K562 (cell line): ENCODE results near the gene PMP22. TPM values are rescaled to one million over a fixed set of nuclear protein-coding genes. Genes with fewer than 3 reads are reported as not detected.
A peak's percentile ranks its signal among the peaks of the same experiment; 100 is the strongest.

ENCODE experiments used
- ATAC-seq: fragments of 200-7000 bp; cut with Tn5 transposase; 3 replicates; pipeline ENCODE4 v1.9.1; 2020; ENCODE audit warnings: moderate library complexity
- BruUV-seq: library from RNA; stranded (reverse); fragments of 400-500 nt; replicated peaks from 2 replicates; lab custom pipeline; 2021; lab: Mats Ljungman, UMichigan
- CTCF ChIA-PET: fragments of 300-600 bp; formaldehyde crosslinking; extraction: SDS; loops from one replicate; lab custom pipeline; 2021; ENCODE audit warnings: low intra/inter-chr PET ratio; lab: Yijun Ruan, JAX
- POLR2A ChIA-PET: fragments of 300-600, 350-650 bp; sonication (Branson Sonifier 250); formaldehyde crosslinking; extraction: SDS; loops from one replicate; lab custom pipeline; 2021; ENCODE audit warnings: antibody characterized with exemption, inconsistent platforms; lab: Yijun Ruan, JAX
- DNase-seq, 4 experiments: peaks; one replicate each; pipeline versions ENCODE4 v3.0.0 to v3.0.0-alpha.2; 2011 to 2018; ENCODE audit warnings: low spot score in 3 of 4, mixed read lengths in 3 of 4; ENCODE audit errors: extremely low read depth in 1 of 4
- FAIRE-seq: peaks from 2 replicates; lab custom pipeline; 2011; peaks lifted over from hg19 to GRCh38; lab: Jason Lieb, UNC
- H2AFZ ChIP-seq: 2 replicates; pipeline ENCODE4 v1.6.0; 2011; ENCODE audit warnings: low read depth, low read length, control low read depth, inconsistent platforms
- H3K27ac ChIP-seq: fragments of 200-600 bp; 3 replicates; pipeline ENCODE4 v1.8.0; 2011; ENCODE audit warnings: low read depth, mild to moderate bottlenecking, control low read depth, inconsistent platforms, low read length, moderate library complexity, mixed read lengths; ENCODE audit errors: extremely low read depth
- H3K27me3 ChIP-seq, 2 experiments: fragments of 300-600 bp in 1 of 2; 2 replicates in 1 of 2; 3 replicates in 1 of 2; pipeline versions ENCODE4 v1.6.0 to v1.8.0; 2011; ENCODE audit warnings: inconsistent platforms in 2 of 2, low read length in 2 of 2, mild to moderate bottlenecking in 1 of 2, mixed read lengths in 1 of 2, moderate library complexity in 1 of 2; ENCODE audit not compliant: control insufficient read depth in 2 of 2, insufficient read depth in 2 of 2
- H3K36me3 ChIP-seq: fragments of 300-600 bp; 3 replicates; pipeline ENCODE4 v1.8.0; 2011; ENCODE audit warnings: mild to moderate bottlenecking, low read length, inconsistent platforms; ENCODE audit not compliant: control insufficient read depth, insufficient read depth
- H3K4me1 ChIP-seq, 2 experiments: fragments of 200-600 bp in 1 of 2; replicated peaks in 1 of 2; 2 replicates in 1 of 2; 3 replicates in 1 of 2; pipeline versions ENCODE4 v1.5.1 to v1.8.0; 2011; ENCODE audit warnings: inconsistent platforms in 2 of 2, low read length in 2 of 2, mild to moderate bottlenecking in 1 of 2, mixed read lengths in 1 of 2, moderate library complexity in 1 of 2; ENCODE audit not compliant: control insufficient read depth in 2 of 2, insufficient read depth in 2 of 2
- H3K4me2 ChIP-seq: 2 replicates; pipeline ENCODE4 v1.6.1; 2011; ENCODE audit warnings: low read length, control low read depth, inconsistent platforms, mixed read lengths; ENCODE audit not compliant: insufficient read depth
- H3K4me3 ChIP-seq: fragments of 200-600 bp; sonication (generic), shearing (Covaris generic); 2 replicates; pipeline ENCODE4 v1.5.1; 2016; ENCODE audit warnings: control low read depth, inconsistent platforms
- H3K79me2 ChIP-seq: fragments of 200-600 bp; 3 replicates; pipeline ENCODE4 v1.8.0; 2011; ENCODE audit warnings: low read length, inconsistent platforms; ENCODE audit not compliant: control insufficient read depth, insufficient read depth
- H3K9ac ChIP-seq, 2 experiments: 2 replicates each; pipeline versions ENCODE4 v1.6.0 to v1.6.1; 2011; ENCODE audit warnings: low read depth in 2 of 2, low read length in 2 of 2, control low read depth in 1 of 2, inconsistent platforms in 1 of 2, mild to moderate bottlenecking in 1 of 2, mixed read lengths in 1 of 2; ENCODE audit not compliant: insufficient read depth in 1 of 2
- H3K9me1 ChIP-seq: one replicate; pipeline ENCODE4 v1.6.0; 2011; ENCODE audit warnings: inconsistent platforms, mild to moderate bottlenecking, low read length, moderate library complexity; ENCODE audit not compliant: control insufficient read depth, insufficient read depth
- H3K9me3 ChIP-seq: replicated peaks from 2 replicates; pipeline ENCODE4 v1.5.1; 2011; ENCODE audit warnings: low read depth, low read length, inconsistent platforms; ENCODE audit not compliant: control insufficient read depth, insufficient read depth
- H4K20me1 ChIP-seq: replicated peaks from 2 replicates; pipeline ENCODE4 v1.6.1; 2011; ENCODE audit warnings: low read length, inconsistent platforms, mixed read lengths; ENCODE audit not compliant: control insufficient read depth, insufficient read depth
- ELF1 ChIP-seq: fragments of 200-800 bp; sonication (Bioruptor generic); IDR thresholded peaks from 2 replicates; pipeline ENCODE4 v1.6.1; 2016; ENCODE audit warnings: missing genetic modification characterization, missing compliant biosample characterization
- HDAC2 ChIP-seq: fragments of 450-650 bp; IDR thresholded peaks from 2 replicates; pipeline ENCODE4 v1.6.1; 2016; ENCODE audit warnings: mild to moderate bottlenecking
- HDAC3 ChIP-seq: fragments of 450-650 bp; IDR thresholded peaks from 2 replicates; pipeline ENCODE4 v1.6.1; 2018; ENCODE audit warnings: borderline replicate concordance, mild to moderate bottlenecking, moderate library complexity; ENCODE audit not compliant: partially characterized antibody
- MAFF ChIP-seq: IDR thresholded peaks from 2 replicates; pipeline ENCODE4 v1.6.1; 2012; ENCODE audit warnings: low read length, improper control_type of control experiment
- MAFG ChIP-seq: fragments of 450-650 bp; conservative IDR thresholded peaks from 2 replicates; pipeline ENCODE4 v1.6.1; 2016; ENCODE audit warnings: missing genetic modification characterization, missing compliant biosample characterization
- NCOA1 ChIP-seq: fragments of 450-650 bp; IDR thresholded peaks from 2 replicates; pipeline ENCODE4 v1.6.1; 2016; ENCODE audit warnings: low read depth
- NR2C1 ChIP-seq, 2 experiments: fragments of 450-650 bp; IDR thresholded peaks; 2 replicates each; pipeline ENCODE4 v1.6.1; 2017; ENCODE audit warnings: mild to moderate bottlenecking in 2 of 2, antibody characterized with exemption in 1 of 2, inconsistent platforms in 1 of 2, missing compliant biosample characterization in 1 of 2, missing genetic modification characterization in 1 of 2
- POLR3G ChIP-seq: IDR thresholded peaks from 2 replicates; pipeline ENCODE4 v1.6.1; 2011; ENCODE audit not compliant: insufficient read length, insufficient replicate concordance; ENCODE audit errors: extremely low read depth
- RAD21 ChIP-seq, 2 experiments: fragments of 250-450 bp in 1 of 2; fragments of 450-650 bp in 1 of 2; sonication (Bioruptor Pico) in 1 of 2; formaldehyde crosslinking in 1 of 2; IDR thresholded peaks in 1 of 2; conservative IDR thresholded peaks in 1 of 2; 2 replicates each; pipeline versions ENCODE4 v1.4.0 to v1.8.0; 2020 to 2022; ENCODE audit warnings: mild to moderate bottlenecking in 2 of 2, moderate library complexity in 1 of 2
- TCF3 ChIP-seq: sonication (generic); formaldehyde crosslinking; IDR thresholded peaks from 2 replicates; pipeline ENCODE4 v1.4.0; 2020; ENCODE audit warnings: mild to moderate bottlenecking, missing genetic modification reagents
- ZKSCAN3 ChIP-seq: fragments of 250-450 bp; sonication (Bioruptor Pico); IDR thresholded peaks from 2 replicates; pipeline ENCODE4 v1.4.0; 2020
- ZKSCAN8 ChIP-seq: fragments of 200-800 bp; sonication (Bioruptor generic); IDR thresholded peaks from 2 replicates; pipeline ENCODE4 v1.6.1; 2016; ENCODE audit warnings: missing genetic modification characterization, missing compliant biosample characterization
- ZNF165 ChIP-seq: fragments of 250-450 bp; sonication (Bioruptor Pico); IDR thresholded peaks from 2 replicates; pipeline ENCODE4 v1.4.0; 2020; ENCODE audit warnings: borderline replicate concordance
- ZNF316 ChIP-seq: fragments of 450-650 bp; IDR thresholded peaks from 2 replicates; pipeline ENCODE4 v1.6.1; 2016
- ZNF584 ChIP-seq: fragments of 200-800 bp; sonication (Bioruptor generic); IDR thresholded peaks from 2 replicates; pipeline ENCODE4 v1.6.1; 2016; ENCODE audit warnings: low read depth, mild to moderate bottlenecking, missing genetic modification characterization, missing compliant biosample characterization
- ZNF780A ChIP-seq: fragments of 250-450 bp; sonication (Bioruptor Pico); IDR thresholded peaks from 2 replicates; pipeline ENCODE4 v1.5.0; 2021; ENCODE audit warnings: mild to moderate bottlenecking
- WGBS: fragments of 100-300 bp; shearing (Covaris generic); methylation state at CpG from one replicate; pipeline ENCODE4 v1.1.6; 2016; ENCODE audit warnings: low coverage, mixed read lengths; ENCODE audit not compliant: insufficient coverage; ENCODE audit errors: missing lambda C conversion rate; 5-methylcytosine and 5-hydroxymethylcytosine counted together
- in situ Hi-C: fragments of 300-500 bp; cut with MboI; formaldehyde crosslinking; loops from 4 replicates; pipeline ENCODE4 v1.15.0; 2018; ENCODE audit warnings: inconsistent platforms, mixed read lengths
- intact Hi-C: fragments of 100-400 bp; cut with micrococcal nuclease; formaldehyde crosslinking; loops from 2 replicates; pipeline ENCODE4 v1.14.2; 2022
- polyA plus RNA-seq, 8 experiments: library from polyadenylated mRNA; depleted of rRNA in 4 of 8; stranded (reverse) in 5 of 8; unstranded in 3 of 8; fragments of >200 nt; fragmentation: Nextera tagmentation in 2 of 8; fragmentation: Illumina TruSeq in 1 of 8; extraction: Ambion mirVana in 2 of 8; extraction: Trizol in 1 of 8; gene quantifications; 2 replicates each; pipeline versions ENCODE4 v1.2.1 to v1.2.3, GENCODE V29; 2011 to 2014; ENCODE audit warnings: inconsistent platforms in 1 of 8, missing spikeins in 1 of 8
- total RNA-seq, 7 experiments: library from RNA; depleted of rRNA in 6 of 7; stranded (reverse); fragments of >200 nt in 6 of 7; fragmentation: Illumina TruSeq in 2 of 7; extraction: Trizol in 2 of 7; gene quantifications; 2 replicates each; pipeline versions ENCODE4 v1.2.1 to v1.2.3, GENCODE V29; 2011 to 2021; ENCODE audit warnings: low replicate concordance in 1 of 7
- TF ChIP-seq, protein P1 (sequence below): fragments of 450-650 bp; IDR thresholded peaks from 2 replicates; pipeline ENCODE4 v1.6.1; 2016; ENCODE audit warnings: low read depth, mild to moderate bottlenecking, moderate library complexity
- TF ChIP-seq, protein P2 (sequence below): fragments of 450-650 bp; IDR thresholded peaks from 2 replicates; pipeline ENCODE4 v1.7.0; 2016; ENCODE audit warnings: borderline replicate concordance
- TF ChIP-seq, protein P3 (sequence below): sonication (generic); formaldehyde crosslinking; IDR thresholded peaks from 2 replicates; pipeline ENCODE4 v1.9.0; 2022; ENCODE audit warnings: mild to moderate bottlenecking, missing genetic modification reagents

Gene PMP22
- total and polyA plus RNA-seq, 9 of the 15 experiments (the other 6 are each of a cell fraction or from before 2014, with no cell fraction given), result 12.6 to 62.3 (median 25.8) TPM

DNA sequence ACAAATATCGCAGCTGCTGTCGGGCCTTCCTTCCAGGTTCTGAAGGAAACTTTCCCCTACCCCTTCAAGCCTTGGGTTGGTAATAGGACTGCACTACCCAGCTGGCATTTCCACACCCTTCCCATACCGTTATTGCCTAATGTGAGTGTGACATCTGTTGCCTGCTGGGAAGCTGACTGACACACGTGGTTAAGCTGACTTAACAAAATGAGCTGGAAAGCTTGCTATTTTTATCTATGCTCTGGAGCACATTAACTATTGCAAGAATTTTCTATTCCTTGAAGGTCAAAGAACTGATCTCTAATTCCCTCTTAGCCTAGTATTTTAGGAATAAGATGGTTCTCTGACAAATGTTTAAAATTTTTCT is 79.5 kb downstream of the PMP22 start (continued):
- TF ChIP-seq ZNF165 (no peak), MAFF (0 out of 2 replicates have a peak, but pooled peaks have one; percentile 11), ZNF316 (peak; percentile 57; the same call in 1 of the 2 replicates), MAFG (tag) (peak; percentile 48; the same call in 1 of the 2 replicates), NR2C1 (IDR thresholded peaks at IDR 0.05) (no peak), NR2C1 (tag; IDR thresholded peaks at IDR 0.05) (0 out of 2 replicates have a peak, but pooled peaks have one; percentile 13)

DNA sequence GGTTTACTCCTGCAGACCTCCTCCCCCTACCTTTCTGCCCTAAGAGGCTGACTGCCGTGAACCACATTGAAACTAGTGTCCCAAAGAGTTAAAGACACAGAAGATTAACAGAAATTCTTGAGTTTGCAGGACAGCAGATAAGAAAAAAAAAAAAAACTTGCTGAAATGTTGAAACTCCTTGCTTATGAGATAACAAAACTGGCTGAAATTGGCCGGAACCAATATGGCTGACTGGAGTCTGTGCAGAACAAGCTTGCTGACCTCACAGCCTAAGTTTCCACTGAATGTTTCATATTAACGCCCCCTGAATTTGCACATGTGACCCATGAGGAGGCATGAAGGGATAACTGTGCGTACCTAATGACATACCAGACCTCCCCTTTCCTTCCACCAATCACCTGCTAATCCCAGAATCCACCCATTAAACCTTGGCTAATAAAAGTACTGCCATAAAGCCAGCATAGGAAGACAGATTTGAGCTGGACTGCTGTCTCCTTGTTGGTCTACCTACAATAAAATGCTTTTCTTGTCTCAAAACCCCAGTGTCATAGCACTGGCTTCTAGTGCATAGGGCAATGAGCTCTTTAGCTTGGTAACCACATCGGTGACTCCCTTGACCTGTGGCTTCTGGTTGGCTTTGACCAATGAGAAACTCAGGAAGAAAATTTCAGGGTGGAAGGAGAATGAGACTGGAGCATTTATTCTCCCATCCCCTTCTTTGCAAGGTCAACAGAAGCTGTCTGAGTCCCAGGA is 80.1 kb downstream of the PMP22 start:
- DNase-seq (peak; percentile 30 to 76 (median 42)), FAIRE-seq (peak; percentile 91), ATAC-seq (peak; percentile 90)
- no peak overlapping the region for H3K4me3 ChIP-seq
- ChIA-PET POLR2A (interaction anchor here (0.6 to 1.5 kb wide), 2 partner anchors 24 to 1195 kb away, joined by 3 read pairs; no protein-coding TSS in a partner anchor), CTCF (no interaction called here)
- peak overlapping the region; percentile 77 for H3K27ac ChIP-seq
- no peaks in the 10 kb centered on the region for H3K79me2 ChIP-seq
- intact Hi-C loops (no loop called here), in situ Hi-C loops (no loop called here)
- peak overlapping the region; percentile 92 for H2AFZ ChIP-seq
- BruUV-seq, result no TSS peak
- no peaks in the 10 kb centered on the region for H4K20me1 ChIP-seq
- 25% methylated on average over 5 of the region's 5 CpGs for WGBS
- H3K36me3 ChIP-seq, result no peaks in the 10 kb centered on the region
- H3K4me2 ChIP-seq, result peak overlapping the region; percentile 32; the same call in 1 of the 2 replicates
- no peaks in the 10 kb centered on the region for H3K9me1 ChIP-seq
- H3K27me3 ChIP-seq, result no peaks in the 10 kb centered on the region
- H3K9ac ChIP-seq, result no peak overlapping the region
- peaks cover 5 to 18% of the 10 kb centered on the region in 2 experiments; a peak in 3 of 5 replicates for H3K4me1 ChIP-seq
- no peaks in the 10 kb centered on the region for H3K9me3 ChIP-seq
- TF ChIP-seq, protein P1, sequence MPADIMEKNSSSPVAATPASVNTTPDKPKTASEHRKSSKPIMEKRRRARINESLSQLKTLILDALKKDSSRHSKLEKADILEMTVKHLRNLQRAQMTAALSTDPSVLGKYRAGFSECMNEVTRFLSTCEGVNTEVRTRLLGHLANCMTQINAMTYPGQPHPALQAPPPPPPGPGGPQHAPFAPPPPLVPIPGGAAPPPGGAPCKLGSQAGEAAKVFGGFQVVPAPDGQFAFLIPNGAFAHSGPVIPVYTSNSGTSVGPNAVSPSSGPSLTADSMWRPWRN, result no peak
- TF ChIP-seq RAD21 (CRISPR knock-in tag; conservative IDR thresholded peaks at IDR 0.05 in 1 of 2, IDR thresholded peaks at IDR 0.05 in 1 of 2), result no peak
- TF ChIP-seq, protein P2, sequence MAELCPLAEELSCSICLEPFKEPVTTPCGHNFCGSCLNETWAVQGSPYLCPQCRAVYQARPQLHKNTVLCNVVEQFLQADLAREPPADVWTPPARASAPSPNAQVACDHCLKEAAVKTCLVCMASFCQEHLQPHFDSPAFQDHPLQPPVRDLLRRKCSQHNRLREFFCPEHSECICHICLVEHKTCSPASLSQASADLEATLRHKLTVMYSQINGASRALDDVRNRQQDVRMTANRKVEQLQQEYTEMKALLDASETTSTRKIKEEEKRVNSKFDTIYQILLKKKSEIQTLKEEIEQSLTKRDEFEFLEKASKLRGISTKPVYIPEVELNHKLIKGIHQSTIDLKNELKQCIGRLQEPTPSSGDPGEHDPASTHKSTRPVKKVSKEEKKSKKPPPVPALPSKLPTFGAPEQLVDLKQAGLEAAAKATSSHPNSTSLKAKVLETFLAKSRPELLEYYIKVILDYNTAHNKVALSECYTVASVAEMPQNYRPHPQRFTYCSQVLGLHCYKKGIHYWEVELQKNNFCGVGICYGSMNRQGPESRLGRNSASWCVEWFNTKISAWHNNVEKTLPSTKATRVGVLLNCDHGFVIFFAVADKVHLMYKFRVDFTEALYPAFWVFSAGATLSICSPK, result no peak
- no peak for TF ChIP-seq POLR3G
- no peak for TF ChIP-seq ZNF780A (CRISPR knock-in tag)
- no peak for TF ChIP-seq NCOA1
- TF ChIP-seq, protein P3, sequence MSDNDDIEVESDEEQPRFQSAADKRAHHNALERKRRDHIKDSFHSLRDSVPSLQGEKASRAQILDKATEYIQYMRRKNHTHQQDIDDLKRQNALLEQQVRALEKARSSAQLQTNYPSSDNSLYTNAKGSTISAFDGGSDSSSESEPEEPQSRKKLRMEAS, result no peak
- TF ChIP-seq ZNF584 (CRISPR knock-in tag), result 0 out of 2 replicates have a peak, but pooled peaks have one; percentile 26
- peak; percentile 85 for TF ChIP-seq TCF3
- TF ChIP-seq HDAC2, result 0 out of 2 replicates have a peak, but pooled peaks have one; percentile 14
- TF ChIP-seq ZKSCAN8, result no peak
- no peak for TF ChIP-seq ZKSCAN3 (CRISPR knock-in tag)
- TF ChIP-seq ELF1 (tag), result no peak
- TF ChIP-seq HDAC3, result no peak
